ENCODE data around the gene ZC3HAV1. TPM values are rescaled to one million over a fixed set of nuclear protein-coding genes. Genes with fewer than 3 reads are reported as not detected.
A peak's percentile ranks its signal among the peaks of the same experiment; 100 is the strongest.

ZC3HAV1 gene
- total RNA-seq, 3 donors from 2014 or later, result 22.1 to 41.3 (median 37.7) TPM

GRCh38 chr7:139023076-139023475, 86.4 kb downstream of the ZC3HAV1 start:
- TF ChIP-seq POLR2AphosphoS5 (IDR thresholded peaks at IDR 0.05), result no peak
- no peak for TF ChIP-seq POLR2A (IDR thresholded peaks at IDR 0.05)
- no peak for TF ChIP-seq CTCF (IDR thresholded peaks at IDR 0.05)
- intact Hi-C loops (cut with DNase I; ENCODE audit: low total_unique reads), result no loop called here
- Histone ChIP-seq H3K9me3 (no peaks in the 10 kb centered on the region), H3K27me3 (no peaks in the 10 kb centered on the region), H3K27ac (peak overlapping the region in 1 of 2 donors; percentile 7), H3K36me3 (peaks cover 6% of the 10 kb centered on the region), H3K4me1 (no peaks in the 10 kb centered on the region), H3K4me3 (no peak overlapping the region)
- DNase-seq (ENCODE audit: low spot score in 2 of 2), result no peak

GRCh38 chr7:139022286-139022685, 87.2 kb downstream of the ZC3HAV1 start:
- no peaks in the 10 kb centered on the region for H3K27me3 ChIP-seq
- no peaks in the 10 kb centered on the region for H3K4me1 ChIP-seq
- intact Hi-C loops (cut with DNase I; ENCODE audit: low total_unique reads), result no loop called here
- H3K4me3 ChIP-seq, result no peak overlapping the region
- peaks cover 6% of the 10 kb centered on the region for H3K36me3 ChIP-seq
- DNase-seq (ENCODE audit: low spot score in 2 of 2), result no peak
- H3K27ac ChIP-seq, result no peak overlapping the region
- no peaks in the 10 kb centered on the region for H3K9me3 ChIP-seq
- TF ChIP-seq CTCF (IDR thresholded peaks at IDR 0.05), result no peak
- no peak for TF ChIP-seq POLR2AphosphoS5 (IDR thresholded peaks at IDR 0.05)
- no peak for TF ChIP-seq POLR2A (IDR thresholded peaks at IDR 0.05)

GRCh38 chr7:139018910-139019309, 90.6 kb downstream of the ZC3HAV1 start:
- DNase-seq (ENCODE audit: low spot score in 2 of 2), result no peak
- intact Hi-C loops (cut with DNase I; ENCODE audit: low total_unique reads), result no loop called here
- TF ChIP-seq CTCF (IDR thresholded peaks at IDR 0.05) (no peak), POLR2A (IDR thresholded peaks at IDR 0.05) (no peak), POLR2AphosphoS5 (IDR thresholded peaks at IDR 0.05) (no peak)
- H3K27me3 ChIP-seq, result no peaks in the 10 kb centered on the region
- H3K27ac ChIP-seq, result no peak overlapping the region
- H3K4me1 ChIP-seq, result no peaks in the 10 kb centered on the region
- H3K9me3 ChIP-seq, result no peaks in the 10 kb centered on the region
- H3K4me3 ChIP-seq, result no peak overlapping the region
- H3K36me3 ChIP-seq, result peaks cover 6% of the 10 kb centered on the region

- no peak overlapping the region for H3K27ac ChIP-seq
- peak in 1 of 2 donors; percentile 31 for DNase-seq (ENCODE audit: low spot score in 2 of 2)
- H3K4me1 ChIP-seq, result no peaks in the 10 kb centered on the region
- H3K36me3 ChIP-seq, result peaks cover 6% of the 10 kb centered on the region
- no peak overlapping the region for H3K4me3 ChIP-seq
- intact Hi-C loops (cut with DNase I; ENCODE audit: low total_unique reads), result no loop called here
- H3K9me3 ChIP-seq, result no peaks in the 10 kb centered on the region
- TF ChIP-seq POLR2AphosphoS5 (IDR thresholded peaks at IDR 0.05) (no peak), POLR2A (IDR thresholded peaks at IDR 0.05) (no peak), CTCF (IDR thresholded peaks at IDR 0.05) (peak; percentile 18 to 60 (median 53))
- H3K27me3 ChIP-seq, result no peaks in the 10 kb centered on the region
Measured at GRCh38 chr7:139016931-139017511, 92.5 kb downstream of the ZC3HAV1 start.

GRCh38 chr7:139011373-139011772, 98.1 kb downstream of the ZC3HAV1 start:
- DNase-seq (ENCODE audit: low spot score in 2 of 2), result no peak
- Histone ChIP-seq H3K4me1 (no peaks in the 10 kb centered on the region), H3K27me3 (no peaks in the 10 kb centered on the region), H3K27ac (no peak overlapping the region), H3K36me3 (no peaks in the 10 kb centered on the region), H3K4me3 (no peak overlapping the region), H3K9me3 (no peaks in the 10 kb centered on the region)
- TF ChIP-seq CTCF (IDR thresholded peaks at IDR 0.05) (no peak), POLR2AphosphoS5 (IDR thresholded peaks at IDR 0.05) (no peak), POLR2A (IDR thresholded peaks at IDR 0.05) (no peak)
- intact Hi-C loops (cut with DNase I; ENCODE audit: low total_unique reads), result no loop called here
